IMR-90 (cell line): Measurements from ENCODE around the gene BTG4.

Source experiments
- BHLHE40 ChIP-seq: fragments of 150-350 bp; IDR thresholded peaks from 2 replicates; pipeline ENCODE4 v1.6.1; 2016; ENCODE audit warnings: mild to moderate bottlenecking, low read depth, low read length
- CEBPB ChIP-seq: IDR thresholded peaks from 2 replicates; pipeline ENCODE4 v1.6.1; 2012; ENCODE audit warnings: low read depth, low read length, improper control_type of control experiment
- CHD1 ChIP-seq: IDR thresholded peaks from 2 replicates; pipeline ENCODE4 v1.6.1; 2012; ENCODE audit warnings: low read depth, low read length, improper control_type of control experiment
- CTCF ChIP-seq: conservative IDR thresholded peaks from 2 replicates; pipeline ENCODE4 v1.5.1; 2012; ENCODE audit warnings: mild to moderate bottlenecking, low read depth, low read length, improper control_type of control experiment
- ELK1 ChIP-seq: fragments of 150-350 bp; IDR thresholded peaks from 2 replicates; pipeline ENCODE4 v1.6.1; 2016; ENCODE audit warnings: low read depth, mild to moderate bottlenecking, low read length, moderate library complexity, borderline replicate concordance
- MAZ ChIP-seq: IDR thresholded peaks from 2 replicates; pipeline ENCODE4 v1.6.1; 2012; ENCODE audit warnings: low read depth, mild to moderate bottlenecking, low read length, improper control_type of control experiment, moderate library complexity, borderline replicate concordance
- MXI1 ChIP-seq: IDR thresholded peaks from 2 replicates; pipeline ENCODE4 v1.6.1; 2012; ENCODE audit warnings: low read depth, mild to moderate bottlenecking, low read length, moderate library complexity, borderline replicate concordance
- NFE2L2 ChIP-seq: fragments of 150-350 bp; IDR thresholded peaks from 2 replicates; pipeline ENCODE4 v1.6.1; 2016; ENCODE audit warnings: low read depth, mild to moderate bottlenecking, low read length
- POLR2A ChIP-seq: IDR thresholded peaks from 2 replicates; pipeline ENCODE4 v1.6.1; 2012; ENCODE audit warnings: mild to moderate bottlenecking, low read depth, low read length
- RAD21 ChIP-seq: IDR thresholded peaks from 2 replicates; pipeline ENCODE4 v1.6.1; 2012; ENCODE audit warnings: low read length, improper control_type of control experiment
- USF2 ChIP-seq: fragments of 150-350 bp; IDR thresholded peaks from 2 replicates; pipeline ENCODE4 v1.6.1; 2017; ENCODE audit warnings: mild to moderate bottlenecking, antibody characterized with exemption, low read length, low read depth

- TF ChIP-seq CTCF (no peak), POLR2A (no peak), CEBPB (no peak), ELK1 (no peak), MAZ (no peak), CHD1 (no peak), RAD21 (no peak), BHLHE40 (no peak), NFE2L2 (no peak), MXI1 (no peak), USF2 (no peak)
These were observed 1.0 kb upstream of the BTG4 start for GRCh38 chr11:111513240-111513605.
